ENCODE data around the gene HOXC6.
"Not testable (repeated sequence)": the region's sequence is repeated elsewhere in the genome, so short reads cannot be mapped to it uniquely, and the experiment has no call there.

HOXC6 gene

GRCh38 chr12:54031480-54031879 lies 3.2 kb downstream of the HOXC6 start:
- no peak for DNase-seq

GRCh38 chr12:54032086-54032619 lies 3.9 kb downstream of the HOXC6 start:
- DNase-seq: no peak

GRCh38 chr12:54032627-54033100 lies 4.4 kb downstream of the HOXC6 start, which contains the start of gene HOXC5:
TSS of gene HOXC5 (plus strand) at chr12:54033050. CDS start at chr12:54033123, 73 bp downstream.
- DNase-seq: peak; percentile 82

- peak; percentile 63 for DNase-seq
Observed at GRCh38 chr12:54033106-54033979, 5.1 kb downstream of the HOXC6 start.

- no peak for DNase-seq
Observed at GRCh38 chr12:54033980-54034784, 5.9 kb downstream of the HOXC6 start.

GRCh38 chr12:54034785-54035310 lies 6.6 kb downstream of the HOXC6 start:
- no peak for DNase-seq

GRCh38 chr12:54035568-54036264 lies 7.5 kb downstream of the HOXC6 start:
- DNase-seq: no peak

- peak; percentile 52 for DNase-seq
Observed at GRCh38 chr12:54036620-54037359, 8.6 kb downstream of the HOXC6 start.

- DNase-seq: no peak
Observed at GRCh38 chr12:54037360-54038283, 9.4 kb downstream of the HOXC6 start.

GRCh38 chr12:54038284-54038870 lies 10.1 kb downstream of the HOXC6 start:
- no peak for DNase-seq

GRCh38 chr12:54038871-54039414 lies 10.7 kb downstream of the HOXC6 start:
- no peak for DNase-seq

- DNase-seq: no peak
Observed at GRCh38 chr12:54039417-54040147, 11.3 kb downstream of the HOXC6 start.

- DNase-seq: no peak
Observed at GRCh38 chr12:54040148-54040494, 11.9 kb downstream of the HOXC6 start.

- DNase-seq: no peak
Observed at GRCh38 chr12:54040648-54041047, 12.4 kb downstream of the HOXC6 start.

- no peak for DNase-seq
Observed at GRCh38 chr12:54041097-54041690, 13.0 kb downstream of the HOXC6 start.

- DNase-seq: not testable (repeated sequence)
Observed at GRCh38 chr12:54042033-54042432, 13.8 kb downstream of the HOXC6 start.

GRCh38 chr12:54042970-54043853 lies 15.0 kb downstream of the HOXC6 start:
- DNase-seq: no peak

Measured in EL (cell line).